Activated T-cell treated with anti-CD3 and anti-CD28 coated beads for 4 hours (primary cell): ENCODE measurements around the gene NUPR1.
"Not testable (repeated sequence)": the region's sequence is repeated elsewhere in the genome, so short reads cannot be mapped to it uniquely, and the experiment has no call there.

ENCODE experiments used
- DNase-seq: peaks from one replicate; pipeline ENCODE4 v3.0.0-alpha.2; 2020

NUPR1 gene

DNA sequence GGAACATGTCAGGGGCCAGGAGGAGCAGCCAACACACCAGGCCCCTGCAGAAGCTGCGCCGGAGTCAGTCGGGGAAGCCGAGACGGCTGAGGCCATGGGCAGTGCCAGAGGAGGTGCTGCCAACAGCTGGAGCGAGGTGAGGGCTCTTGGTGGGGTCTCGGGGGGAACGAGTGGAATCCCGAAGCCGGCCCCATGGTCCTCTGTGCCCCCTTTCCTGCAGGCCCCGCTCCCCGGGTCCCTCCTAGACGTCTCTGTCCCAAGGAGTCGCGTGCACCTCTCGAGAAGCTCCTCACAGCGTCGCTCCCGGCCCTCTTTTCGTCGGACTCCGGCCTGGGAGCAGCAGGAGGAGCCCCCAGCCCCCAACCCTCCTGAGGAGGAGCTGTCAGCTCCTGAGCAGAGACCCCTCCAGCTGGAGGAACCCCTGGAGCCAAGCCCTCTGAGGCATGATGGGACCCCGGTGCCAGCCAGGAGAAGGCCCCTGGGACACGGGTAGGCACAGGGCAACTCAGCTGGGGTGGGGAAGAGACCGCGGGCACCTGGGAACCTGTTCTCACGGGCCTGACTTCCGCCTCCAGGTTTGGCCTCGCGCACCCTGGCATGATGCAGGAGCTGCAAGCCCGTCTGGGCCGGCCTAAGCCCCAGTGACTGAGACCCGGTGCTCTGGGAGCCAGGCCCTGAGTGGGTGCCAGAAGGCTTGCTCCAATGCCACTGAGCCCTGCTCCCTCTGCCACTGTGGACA is 40.7 kb downstream of the NUPR1 start:
- DNase-seq: no peak

DNA sequence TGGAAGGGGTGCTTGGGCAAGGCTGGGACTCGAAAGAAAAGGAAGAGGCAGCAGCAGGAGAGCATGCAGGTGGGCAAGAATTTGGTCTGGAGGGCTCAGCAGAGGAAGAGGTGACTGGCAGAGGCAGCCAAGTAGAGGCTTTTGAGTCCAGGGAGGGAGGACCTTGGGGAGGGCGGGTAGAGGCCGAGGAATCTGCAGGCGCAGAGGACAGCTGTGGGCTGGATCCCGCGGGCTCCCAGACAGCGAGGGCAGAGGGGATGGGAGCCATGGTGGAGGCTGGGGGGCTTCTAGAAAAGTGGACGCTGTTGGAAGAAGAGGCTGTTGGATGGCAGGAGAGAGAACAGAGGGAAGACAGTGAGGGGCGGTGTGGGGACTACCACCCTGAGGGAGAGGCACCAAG is 41.4 kb downstream of the NUPR1 start:
- no peak for DNase-seq

- no peak for DNase-seq
These were observed 41.9 kb downstream of the NUPR1 start for GRCh38 chr16:28496844-28497243.

GRCh38 chr16:28495795-28496749 is 42.7 kb downstream of the NUPR1 start:
- DNase-seq: no peak

DNA sequence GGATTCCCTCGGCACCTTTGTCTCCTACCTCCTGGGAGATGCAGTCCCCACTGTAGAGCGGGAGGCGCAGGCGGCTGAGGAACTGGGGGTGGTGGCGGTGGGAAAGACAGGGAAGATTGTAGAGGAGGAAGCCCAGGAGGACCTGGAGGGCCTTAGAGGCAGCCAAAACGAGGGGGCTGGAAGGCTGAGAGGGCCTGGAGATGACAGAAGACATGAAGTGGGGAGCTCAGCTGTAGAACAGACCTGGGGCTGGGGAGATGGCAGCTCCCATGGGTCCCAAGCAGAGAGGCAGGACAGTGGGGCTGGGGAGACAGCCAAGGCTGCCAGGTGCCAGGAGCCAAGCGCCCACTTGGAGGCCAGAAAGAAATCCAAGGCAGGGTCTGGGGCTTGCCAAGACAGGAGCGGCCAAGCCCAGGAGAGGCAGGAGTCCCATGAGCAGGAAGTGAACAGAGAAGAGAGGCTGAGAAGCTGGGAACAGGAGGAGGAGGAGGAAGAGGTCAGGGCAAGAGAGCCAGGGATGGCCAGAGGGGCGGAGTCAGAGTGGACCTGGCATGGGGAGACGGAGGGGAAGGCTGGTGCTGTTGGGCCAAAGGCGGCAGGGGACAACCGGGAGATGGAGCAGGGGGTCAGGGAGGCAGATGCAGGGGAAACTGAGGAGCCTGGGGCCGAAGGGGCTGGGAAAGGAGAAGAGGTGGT is 43.5 kb downstream of the NUPR1 start:
- DNase-seq: no peak

- DNase-seq: peak; percentile 73
These were observed 44.5 kb downstream of the NUPR1 start, which contains the start of gene APOBR for GRCh38 chr16:28494121-28494851. Gene APOBR (plus strand): TSS chr16:28494643. CDS start chr16:28494682, 39 bp downstream.

- no peak for DNase-seq
These were observed 46.3 kb downstream of the NUPR1 start for GRCh38 chr16:28492511-28492910.

GRCh38 chr16:28491970-28492474 is 46.8 kb downstream of the NUPR1 start, which contains the start of gene CLN3:
Gene CLN3 (minus strand): TSS chr16:28492074. CDS start chr16:28491759, 315 bp downstream.
- DNase-seq: peak; percentile 76

DNA sequence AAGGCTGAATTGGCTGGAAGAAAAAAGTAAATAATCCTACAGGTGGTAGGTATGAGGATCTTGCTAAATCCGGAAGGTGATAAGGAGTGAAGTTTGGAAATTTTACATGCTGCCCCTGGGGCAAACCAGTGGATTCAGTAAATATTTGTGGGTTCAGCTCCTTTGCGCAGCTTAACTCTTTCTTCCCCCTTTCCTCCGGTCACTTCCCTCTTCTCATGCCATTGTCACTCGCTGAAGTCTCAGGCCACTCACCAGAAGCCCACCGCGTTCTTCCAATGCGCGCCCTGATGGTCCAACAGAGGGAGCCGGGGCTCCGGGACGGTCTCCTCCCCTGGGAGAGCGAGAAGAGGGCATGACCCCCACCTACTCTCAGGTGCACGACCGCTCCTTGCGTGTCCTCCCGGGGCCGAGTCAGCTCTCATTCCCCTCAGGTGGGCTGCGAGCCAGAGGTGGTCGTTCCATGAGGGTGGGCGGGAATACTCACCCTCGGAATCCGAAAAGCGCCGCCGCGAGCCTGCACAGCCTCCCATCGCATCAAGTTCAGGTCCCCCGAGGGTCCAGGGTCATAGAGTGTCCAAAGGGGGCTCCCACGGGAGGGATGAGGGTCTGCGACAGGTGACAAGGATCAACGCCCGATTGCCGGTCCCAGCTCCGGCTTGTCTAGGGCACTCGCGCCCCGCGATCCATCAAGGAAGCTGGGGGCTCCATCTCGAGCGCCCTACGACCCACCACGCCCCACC is 47.4 kb downstream of the NUPR1 start:
- no peak for DNase-seq

GRCh38 chr16:28486266-28486665 is 52.5 kb downstream of the NUPR1 start:
- DNase-seq: no peak

- DNase-seq: not testable (repeated sequence)
These were observed 55.4 kb downstream of the NUPR1 start for GRCh38 chr16:28483361-28483760.
